Effector memory CD4-positive, alpha-beta T cell (primary cell): Measurements from ENCODE around the gene WDR76.
A peak's percentile ranks its signal among the peaks of the same experiment; 100 is the strongest.
"Not testable (repeated sequence)": the region's sequence is repeated elsewhere in the genome, so short reads cannot be mapped to it uniquely, and the experiment has no call there.

Source experiments
- DNase-seq, 3 donors: peaks; one replicate each; pipeline ENCODE4 v3.0.0-alpha.2; 2020
- H3K27ac ChIP-seq: 2 replicates; pipeline ENCODE4 v1.7.0; 2013; ENCODE audit warnings: mild to moderate bottlenecking, low read length, moderate library complexity; ENCODE audit not compliant: insufficient read depth, poor library complexity, severe bottlenecking
- H3K27me3 ChIP-seq: replicated peaks from 2 replicates; pipeline ENCODE4 v1.7.0; 2013; ENCODE audit warnings: mild to moderate bottlenecking, low read length; ENCODE audit not compliant: insufficient read depth, control insufficient read depth, poor library complexity, severe bottlenecking
- H3K36me3 ChIP-seq: 2 replicates; pipeline ENCODE4 v1.7.0; 2013; ENCODE audit warnings: mild to moderate bottlenecking, low read length, moderate library complexity; ENCODE audit not compliant: control insufficient read depth, insufficient read depth
- H3K4me1 ChIP-seq: 2 replicates; pipeline ENCODE4 v1.7.0; 2013; ENCODE audit warnings: low read length, mild to moderate bottlenecking; ENCODE audit not compliant: control insufficient read depth, insufficient read depth, poor library complexity, severe bottlenecking
- H3K4me3 ChIP-seq: 2 replicates; pipeline ENCODE4 v1.7.0; 2013; ENCODE audit warnings: low read length, low read depth, mild to moderate bottlenecking; ENCODE audit not compliant: insufficient read depth, poor library complexity, severe bottlenecking
- H3K9me3 ChIP-seq: 2 replicates; pipeline ENCODE4 v1.7.0; 2013; ENCODE audit warnings: mild to moderate bottlenecking, low read length, moderate library complexity; ENCODE audit not compliant: control insufficient read depth

The WDR76 gene

GRCh38 chr15:43845421-43845820, 18.6 kb downstream of the WDR76 start:
- H3K27ac ChIP-seq, result no peak overlapping the region
- peaks cover 24% of the 10 kb centered on the region for H3K36me3 ChIP-seq
- no peak for DNase-seq
- H3K4me3 ChIP-seq, result no peak overlapping the region
- H3K4me1 ChIP-seq, result no peaks in the 10 kb centered on the region
- no peaks in the 10 kb centered on the region for H3K9me3 ChIP-seq
- no peaks in the 10 kb centered on the region for H3K27me3 ChIP-seq

GRCh38 chr15:43851251-43851650, 24.4 kb downstream of the WDR76 start:
- Histone ChIP-seq H3K9me3 (no peaks in the 10 kb centered on the region), H3K36me3 (peaks cover 23% of the 10 kb centered on the region), H3K4me3 (no peak overlapping the region), H3K27me3 (no peaks in the 10 kb centered on the region), H3K4me1 (no peaks in the 10 kb centered on the region), H3K27ac (no peak overlapping the region)
- no peak for DNase-seq

- DNase-seq, result no peak
- Histone ChIP-seq H3K4me1 (no peaks in the 10 kb centered on the region), H3K36me3 (peaks cover 23% of the 10 kb centered on the region)
Measured at GRCh38 chr15:43852607-43853006, 25.8 kb downstream of the WDR76 start.

GRCh38 chr15:43854801-43855200, 28.0 kb downstream of the WDR76 start:
- H3K27me3 ChIP-seq, result no peaks in the 10 kb centered on the region
- no peak overlapping the region for H3K27ac ChIP-seq
- no peak for DNase-seq
- H3K4me1 ChIP-seq, result no peaks in the 10 kb centered on the region
- H3K9me3 ChIP-seq, result no peaks in the 10 kb centered on the region
- H3K4me3 ChIP-seq, result no peak overlapping the region
- peaks cover 27% of the 10 kb centered on the region for H3K36me3 ChIP-seq

More at GRCh38 chr15:43852607-43853006, 25.8 kb downstream of the WDR76 start:
- H3K27me3 ChIP-seq, result no peaks in the 10 kb centered on the region
- H3K27ac ChIP-seq, result no peak overlapping the region
- H3K9me3 ChIP-seq, result no peaks in the 10 kb centered on the region
- no peak overlapping the region for H3K4me3 ChIP-seq

GRCh38 chr15:43859546-43859945, 32.7 kb downstream of the WDR76 start:
- peaks cover 19% of the 10 kb centered on the region for H3K36me3 ChIP-seq
- H3K27me3 ChIP-seq, result no peaks in the 10 kb centered on the region
- no peak for DNase-seq
- H3K4me3 ChIP-seq, result no peak overlapping the region
- no peaks in the 10 kb centered on the region for H3K9me3 ChIP-seq
- no peaks in the 10 kb centered on the region for H3K4me1 ChIP-seq
- H3K27ac ChIP-seq, result no peak overlapping the region

GRCh38 chr15:43866636-43867035, 39.8 kb downstream of the WDR76 start:
- peaks cover 15% of the 10 kb centered on the region for H3K36me3 ChIP-seq
- not testable (repeated sequence) for H3K27me3 ChIP-seq, DNase-seq, H3K9me3 ChIP-seq, H3K4me3 ChIP-seq, H3K27ac ChIP-seq, H3K4me1 ChIP-seq

- Histone ChIP-seq H3K4me1 (no peaks in the 10 kb centered on the region), H3K36me3 (peaks cover 15% of the 10 kb centered on the region), H3K27me3 (no peaks in the 10 kb centered on the region), H3K9me3 (no peaks in the 10 kb centered on the region), H3K27ac (no peak overlapping the region), H3K4me3 (no peak overlapping the region)
- no peak for DNase-seq
Measured at GRCh38 chr15:43867096-43867495, 40.3 kb downstream of the WDR76 start.

- no peaks in the 10 kb centered on the region for H3K9me3 ChIP-seq
- DNase-seq, result no peak
- H3K27ac ChIP-seq, result no peak overlapping the region
- H3K36me3 ChIP-seq, result peaks cover 15% of the 10 kb centered on the region
- no peak overlapping the region for H3K4me3 ChIP-seq
- no peaks in the 10 kb centered on the region for H3K4me1 ChIP-seq
- H3K27me3 ChIP-seq, result no peaks in the 10 kb centered on the region
Measured at GRCh38 chr15:43868406-43868805, 41.6 kb downstream of the WDR76 start.

- H3K27me3 ChIP-seq, result no peaks in the 10 kb centered on the region
Measured at GRCh38 chr15:43871835-43872234, 45.0 kb downstream of the WDR76 start.

GRCh38 chr15:43872416-43873020, 45.7 kb downstream of the WDR76 start:
- no peak overlapping the region for H3K4me3 ChIP-seq
- no peaks in the 10 kb centered on the region for H3K36me3 ChIP-seq
- H3K27ac ChIP-seq, result no peak overlapping the region
- no peaks in the 10 kb centered on the region for H3K4me1 ChIP-seq
- peak in 1 of 3 donors; percentile 1 for DNase-seq
- no peaks in the 10 kb centered on the region for H3K9me3 ChIP-seq
- H3K27me3 ChIP-seq, result no peaks in the 10 kb centered on the region

More at GRCh38 chr15:43871835-43872234, 45.0 kb downstream of the WDR76 start:
- DNase-seq, result no peak
- Histone ChIP-seq H3K9me3 (no peaks in the 10 kb centered on the region), H3K36me3 (peaks cover 4% of the 10 kb centered on the region), H3K4me1 (no peaks in the 10 kb centered on the region), H3K27ac (no peak overlapping the region), H3K4me3 (no peak overlapping the region)
